ENCODE measurements around the gene TMTC2. TPM values are rescaled to one million over a fixed set of nuclear protein-coding genes. Genes with fewer than 3 reads are reported as not detected.
A peak's percentile ranks its signal among the peaks of the same experiment; 100 is the strongest.

Gene TMTC2
- total RNA-seq, 1 donor from 2014 or later = 7.6 TPM

DNA sequence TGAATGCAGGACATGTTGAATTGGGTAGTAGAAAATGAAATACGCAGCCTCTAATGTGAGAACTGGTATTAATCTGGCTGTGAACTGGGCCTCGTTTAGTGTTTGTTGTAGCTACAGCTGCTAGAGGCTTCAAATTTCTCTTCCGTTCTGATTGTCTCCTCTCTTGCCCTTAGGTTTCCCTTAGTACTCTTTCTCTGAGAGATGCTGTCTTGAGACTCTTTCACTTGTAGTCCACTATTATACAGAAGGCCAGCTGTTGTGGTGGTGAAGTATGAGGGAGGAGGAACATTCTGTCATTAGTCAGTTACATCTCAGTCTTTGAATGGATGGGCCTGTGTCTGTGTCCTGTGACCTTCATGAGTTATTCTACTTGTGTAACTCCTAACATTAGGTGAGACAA, 322.0 kb downstream of the TMTC2 start:
- DNase-seq (ENCODE audit: low read depth) = no peak
- H3K4me3 ChIP-seq (ENCODE audit: low read depth, low read length) = no peak overlapping the region
- TF ChIP-seq, protein P1, sequence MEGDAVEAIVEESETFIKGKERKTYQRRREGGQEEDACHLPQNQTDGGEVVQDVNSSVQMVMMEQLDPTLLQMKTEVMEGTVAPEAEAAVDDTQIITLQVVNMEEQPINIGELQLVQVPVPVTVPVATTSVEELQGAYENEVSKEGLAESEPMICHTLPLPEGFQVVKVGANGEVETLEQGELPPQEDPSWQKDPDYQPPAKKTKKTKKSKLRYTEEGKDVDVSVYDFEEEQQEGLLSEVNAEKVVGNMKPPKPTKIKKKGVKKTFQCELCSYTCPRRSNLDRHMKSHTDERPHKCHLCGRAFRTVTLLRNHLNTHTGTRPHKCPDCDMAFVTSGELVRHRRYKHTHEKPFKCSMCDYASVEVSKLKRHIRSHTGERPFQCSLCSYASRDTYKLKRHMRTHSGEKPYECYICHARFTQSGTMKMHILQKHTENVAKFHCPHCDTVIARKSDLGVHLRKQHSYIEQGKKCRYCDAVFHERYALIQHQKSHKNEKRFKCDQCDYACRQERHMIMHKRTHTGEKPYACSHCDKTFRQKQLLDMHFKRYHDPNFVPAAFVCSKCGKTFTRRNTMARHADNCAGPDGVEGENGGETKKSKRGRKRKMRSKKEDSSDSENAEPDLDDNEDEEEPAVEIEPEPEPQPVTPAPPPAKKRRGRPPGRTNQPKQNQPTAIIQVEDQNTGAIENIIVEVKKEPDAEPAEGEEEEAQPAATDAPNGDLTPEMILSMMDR (IDR thresholded peaks at IDR 0.05; ENCODE audit: insufficient read depth, low read length, poor library complexity, severe bottlenecking) = no peak
- H3K27me3 ChIP-seq (ENCODE audit: control insufficient read depth, insufficient read depth, low read length) = no peaks in the 10 kb centered on the region
- H3K36me3 ChIP-seq (ENCODE audit: control insufficient read depth, insufficient read depth, low read length) = no peaks in the 10 kb centered on the region

DNA sequence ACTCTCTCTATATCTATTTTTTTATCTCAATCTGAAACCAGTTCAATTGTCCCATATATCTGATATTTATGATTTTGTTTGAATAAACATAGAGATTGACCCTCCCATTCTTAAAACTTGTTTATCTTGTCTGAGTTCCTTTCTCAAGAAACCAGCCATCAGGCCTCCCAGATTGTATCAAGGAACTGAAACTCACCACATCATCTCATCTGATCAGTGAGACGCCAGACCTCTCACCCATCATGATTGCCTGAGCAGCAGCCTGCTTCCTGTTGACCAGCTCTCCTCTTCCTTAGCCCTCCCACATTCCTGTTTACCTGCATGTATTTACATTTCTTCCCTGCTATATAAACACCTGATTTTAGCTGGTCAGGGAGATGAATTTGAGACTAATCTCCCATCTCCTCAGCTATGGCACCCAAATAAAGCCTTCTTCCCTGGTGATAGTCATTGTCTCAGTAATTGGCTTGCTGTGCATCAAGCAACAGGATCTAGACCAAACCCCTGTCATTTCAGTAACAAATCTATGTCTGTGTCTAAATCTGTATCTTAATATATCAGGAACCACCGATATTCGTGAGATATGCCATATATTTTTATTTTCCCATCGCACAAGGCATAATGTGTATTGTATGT, 323.6 kb downstream of the TMTC2 start:
- no peak overlapping the region for H3K4me3 ChIP-seq (ENCODE audit: low read depth, low read length)
- TF ChIP-seq, protein P1 (IDR thresholded peaks at IDR 0.05; ENCODE audit: insufficient read depth, low read length, poor library complexity, severe bottlenecking) = no peak
- no peaks in the 10 kb centered on the region for H3K36me3 ChIP-seq (ENCODE audit: control insufficient read depth, insufficient read depth, low read length)
- no peaks in the 10 kb centered on the region for H3K27me3 ChIP-seq (ENCODE audit: control insufficient read depth, insufficient read depth, low read length)
- DNase-seq (ENCODE audit: low read depth) = no peak

DNA sequence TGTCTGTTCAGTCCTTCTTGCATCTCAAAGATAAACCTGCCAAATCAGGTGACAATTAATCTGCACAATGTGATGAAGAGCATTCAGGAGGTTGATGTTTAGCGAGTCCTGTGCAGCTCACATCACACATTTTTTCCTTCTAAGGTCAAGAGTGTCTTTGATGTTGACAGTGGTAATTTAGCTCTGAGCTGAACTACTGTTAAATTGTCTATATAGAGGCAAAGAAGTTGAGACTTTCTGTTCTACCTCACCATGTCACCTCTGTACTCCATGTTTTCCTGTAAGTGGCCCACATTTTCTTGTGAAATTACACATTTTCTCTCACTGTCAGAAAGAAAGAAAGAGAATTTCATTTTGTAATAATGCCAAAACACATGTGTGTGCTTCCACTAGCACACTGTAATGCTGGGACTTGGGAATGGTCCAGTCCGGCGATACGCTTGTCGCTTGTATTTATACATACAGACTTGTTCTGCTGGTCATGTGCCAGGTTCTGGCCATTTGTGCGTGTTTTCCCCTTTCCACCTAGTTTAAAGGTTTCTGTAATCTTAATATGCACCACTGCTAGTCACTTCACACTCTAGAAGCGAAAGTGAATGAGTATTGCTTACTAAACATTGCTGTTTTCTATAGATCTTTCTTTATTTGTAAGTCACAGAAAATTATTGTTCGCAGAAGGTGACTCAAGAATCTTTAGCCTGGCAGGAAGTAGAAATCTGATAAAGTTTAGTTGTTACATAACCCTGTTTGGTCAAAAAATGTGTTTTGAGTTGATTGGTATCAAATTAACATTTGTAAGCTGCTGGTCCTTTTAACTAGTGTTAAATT, 328.9 kb downstream of the TMTC2 start:
- no peak for DNase-seq (ENCODE audit: low read depth)
- H3K4me3 ChIP-seq (ENCODE audit: low read depth, low read length) = no peak overlapping the region
- TF ChIP-seq, protein P1 (IDR thresholded peaks at IDR 0.05; ENCODE audit: insufficient read depth, low read length, poor library complexity, severe bottlenecking) = no peak
- no peaks in the 10 kb centered on the region for H3K36me3 ChIP-seq (ENCODE audit: control insufficient read depth, insufficient read depth, low read length)
- H3K27me3 ChIP-seq (ENCODE audit: control insufficient read depth, insufficient read depth, low read length) = no peaks in the 10 kb centered on the region

DNA sequence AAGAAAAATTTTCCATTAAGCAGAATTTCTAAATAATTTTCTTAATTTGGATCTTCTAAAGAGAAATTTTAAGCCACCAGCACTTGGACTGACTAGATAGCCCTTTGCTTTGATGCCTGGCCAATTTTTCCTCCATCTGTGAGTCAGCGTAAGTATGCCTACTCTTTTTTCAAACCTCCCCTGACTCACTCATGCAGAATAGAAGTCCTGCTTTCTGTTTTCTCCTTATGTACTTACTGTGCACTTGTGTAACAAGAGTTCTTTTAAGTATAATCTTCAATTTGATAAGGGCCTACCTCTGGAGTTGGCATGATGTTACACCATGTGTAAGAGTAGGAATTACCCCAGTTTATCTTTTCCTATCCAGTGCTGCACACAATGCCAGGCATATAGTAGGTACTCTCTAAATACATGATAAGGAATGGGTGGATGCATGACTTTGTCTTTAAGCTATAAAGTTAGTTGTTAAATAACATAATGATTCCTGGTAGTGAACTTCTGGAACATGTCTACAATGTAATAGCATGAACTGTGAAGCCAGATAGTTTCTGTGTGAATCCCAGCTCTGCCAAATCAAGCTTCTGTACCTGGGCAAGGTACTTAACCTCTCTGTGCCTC, 329.6 kb downstream of the TMTC2 start:
- Histone ChIP-seq H3K27me3 (ENCODE audit: control insufficient read depth, insufficient read depth, low read length) (no peaks in the 10 kb centered on the region), H3K4me3 (ENCODE audit: low read depth, low read length) (no peak overlapping the region), H3K36me3 (ENCODE audit: control insufficient read depth, insufficient read depth, low read length) (no peaks in the 10 kb centered on the region)
- DNase-seq (ENCODE audit: low read depth) = peak; percentile 54
- TF ChIP-seq, protein P1 (IDR thresholded peaks at IDR 0.05; ENCODE audit: insufficient read depth, low read length, poor library complexity, severe bottlenecking) = no peak

GRCh38 chr12:83016991-83017390, 330.3 kb downstream of the TMTC2 start:
- Histone ChIP-seq H3K4me3 (ENCODE audit: low read depth, low read length) (no peak overlapping the region), H3K36me3 (ENCODE audit: control insufficient read depth, insufficient read depth, low read length) (no peaks in the 10 kb centered on the region), H3K27me3 (ENCODE audit: control insufficient read depth, insufficient read depth, low read length) (no peaks in the 10 kb centered on the region)
- TF ChIP-seq, protein P1 (IDR thresholded peaks at IDR 0.05; ENCODE audit: insufficient read depth, low read length, poor library complexity, severe bottlenecking) = no peak
- no peak for DNase-seq (ENCODE audit: low read depth)

All from kidney epithelial cell (primary cell).